HG03196 (cell line): Measurements from ENCODE around the gene TMEM219.
"Not testable (repeated sequence)": the region's sequence is repeated elsewhere in the genome, so short reads cannot be mapped to it uniquely, and the experiment has no call there.

Experiments
- ATAC-seq: cut with Tn5 transposase; IDR thresholded peaks from one replicate; pipeline ENCODE4 v1.9.1; 2021; ENCODE audit not compliant: unreplicated experiment

The TMEM219 gene, protein sequence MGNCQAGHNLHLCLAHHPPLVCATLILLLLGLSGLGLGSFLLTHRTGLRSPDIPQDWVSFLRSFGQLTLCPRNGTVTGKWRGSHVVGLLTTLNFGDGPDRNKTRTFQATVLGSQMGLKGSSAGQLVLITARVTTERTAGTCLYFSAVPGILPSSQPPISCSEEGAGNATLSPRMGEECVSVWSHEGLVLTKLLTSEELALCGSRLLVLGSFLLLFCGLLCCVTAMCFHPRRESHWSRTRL

DNA sequence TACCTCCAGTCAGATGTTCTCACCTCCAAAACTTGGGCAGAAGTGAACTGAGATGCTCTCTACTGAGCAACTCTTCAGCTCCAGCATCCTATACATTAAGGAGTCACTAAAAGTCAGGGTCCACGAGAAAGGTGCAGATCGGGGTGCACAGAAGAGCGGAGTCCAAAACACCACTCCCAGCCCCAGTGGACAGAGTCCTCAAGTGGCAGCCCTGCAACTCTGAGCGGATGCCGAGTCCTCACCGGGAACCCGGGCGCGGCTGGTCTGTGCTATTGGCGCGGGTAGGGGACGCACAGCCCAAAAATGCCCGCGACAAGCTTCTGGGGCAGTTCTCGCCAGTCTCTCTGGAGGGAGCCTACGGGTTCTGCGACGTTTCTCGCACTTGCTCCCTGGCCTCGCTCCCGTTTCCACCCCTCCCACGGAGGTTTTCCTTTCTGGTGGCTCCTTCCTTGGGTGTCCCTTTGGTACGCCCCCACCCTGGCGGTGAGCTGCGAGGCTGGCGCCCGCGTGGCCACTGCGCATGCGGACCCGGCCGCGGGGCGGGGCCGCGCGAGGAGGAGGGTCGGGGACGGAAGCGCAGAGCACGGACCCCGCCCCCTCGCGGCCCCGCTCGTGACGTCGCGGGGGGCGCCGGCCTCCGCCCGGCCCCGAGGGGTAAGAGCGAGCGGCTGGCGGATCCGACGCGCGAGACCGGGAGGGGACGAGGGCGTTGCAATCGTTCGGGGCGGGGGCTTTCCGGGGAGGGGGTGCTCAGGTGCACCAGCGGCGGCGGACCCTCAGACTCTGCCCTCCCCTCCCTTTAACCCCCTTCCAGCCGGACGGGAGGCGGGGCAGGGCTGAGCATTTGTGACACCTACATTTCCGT is at the start of gene TMEM219:
Gene TMEM219, plus strand, starts transcription at position 601 of the 865 bp plus-strand sequence. CDS start 1,065 bp downstream, outside the sequence.
- peak; percentile 89 for ATAC-seq

DNA sequence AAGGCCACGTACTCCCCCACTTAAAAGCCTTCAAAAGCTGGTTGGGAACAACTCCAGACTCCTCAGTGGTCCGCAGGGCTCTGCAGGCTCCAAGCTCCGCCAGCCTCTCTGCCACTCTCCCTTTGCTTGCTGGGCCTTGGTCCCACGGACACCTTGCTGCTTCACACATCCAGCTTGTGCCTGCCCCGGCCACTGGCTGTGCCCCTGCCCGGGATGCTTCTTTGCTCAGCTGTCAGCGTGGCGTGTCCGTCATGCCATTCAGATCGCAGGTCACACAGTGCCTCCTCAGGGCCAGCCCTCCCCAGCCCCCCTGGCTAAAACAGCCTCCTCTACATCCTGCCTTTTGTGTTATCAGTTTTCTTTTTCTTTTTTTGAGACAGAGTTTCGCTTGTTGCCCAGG is 49.8 kb upstream of the TMEM219 start:
- ATAC-seq = no peak

DNA sequence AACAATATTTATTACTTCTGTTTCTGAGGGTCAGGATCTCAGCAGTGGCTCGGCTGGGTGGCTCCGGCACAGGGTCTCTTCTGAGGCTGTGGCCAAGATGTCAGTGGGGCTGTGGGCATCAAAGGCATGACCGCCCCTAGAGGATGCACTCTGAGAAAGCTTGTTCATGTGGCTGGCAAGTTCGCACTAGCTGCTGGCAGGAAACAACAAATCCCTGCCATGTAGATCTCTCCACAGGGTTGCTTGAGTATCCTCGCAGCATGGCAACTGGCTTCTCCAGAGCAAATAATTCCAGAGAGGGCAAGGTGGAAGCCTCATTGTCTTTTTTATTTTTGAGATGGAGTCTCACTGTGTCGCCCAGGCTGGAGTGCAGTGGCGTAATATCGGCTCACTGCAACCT is 48.4 kb upstream of the TMEM219 start:
- ATAC-seq = no peak

DNA sequence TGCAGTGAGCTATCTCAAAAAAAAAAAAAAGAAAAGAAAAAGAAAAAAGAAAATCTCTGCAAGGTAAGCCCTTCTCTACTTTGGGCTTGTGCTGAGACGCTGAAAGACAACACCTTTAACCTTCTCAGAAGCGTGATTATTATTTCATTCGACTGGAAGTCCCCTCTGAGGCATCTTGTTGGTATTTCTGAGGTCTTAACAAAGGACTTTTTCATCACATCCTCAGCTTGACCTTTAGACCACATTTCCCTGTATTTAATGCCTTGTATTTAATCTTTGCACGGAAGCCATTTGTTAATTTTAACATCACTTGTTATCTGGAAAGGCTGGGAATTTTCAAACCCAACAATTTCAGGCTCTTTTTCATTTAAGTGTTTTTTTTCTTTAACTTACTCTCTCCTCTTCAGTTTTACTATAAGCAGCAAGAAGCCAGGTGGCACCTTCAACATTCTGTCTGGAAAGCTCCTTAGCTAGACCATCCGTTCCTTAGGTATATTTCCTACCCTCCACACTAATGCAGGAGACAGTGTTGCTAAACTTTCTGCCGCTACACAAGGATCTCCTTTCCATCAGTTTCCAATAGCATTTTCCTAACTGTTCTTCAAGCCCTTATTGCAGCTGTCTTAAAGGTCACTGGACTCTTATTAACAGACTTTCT is 46.2 kb upstream of the TMEM219 start:
- no peak for ATAC-seq

DNA sequence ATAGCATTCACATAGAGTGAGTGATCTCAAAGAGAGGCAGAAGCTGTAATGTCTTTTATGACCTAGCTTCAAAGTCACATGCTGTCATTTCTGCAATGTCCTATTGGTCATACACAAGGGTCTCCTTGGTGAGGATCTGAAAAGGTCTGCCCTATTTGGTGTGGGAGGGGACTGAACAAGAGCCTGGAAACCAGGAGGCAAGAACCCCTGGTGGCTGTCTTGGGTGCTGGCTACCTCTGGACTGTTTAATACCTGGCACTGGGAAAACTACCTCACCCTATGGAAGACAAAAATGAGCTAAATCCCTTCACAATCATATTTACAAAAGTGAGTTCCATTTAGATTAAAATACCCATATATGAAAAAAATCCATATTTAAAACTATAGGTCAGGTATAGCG is 44.9 kb upstream of the TMEM219 start:
- ATAC-seq = no peak

DNA sequence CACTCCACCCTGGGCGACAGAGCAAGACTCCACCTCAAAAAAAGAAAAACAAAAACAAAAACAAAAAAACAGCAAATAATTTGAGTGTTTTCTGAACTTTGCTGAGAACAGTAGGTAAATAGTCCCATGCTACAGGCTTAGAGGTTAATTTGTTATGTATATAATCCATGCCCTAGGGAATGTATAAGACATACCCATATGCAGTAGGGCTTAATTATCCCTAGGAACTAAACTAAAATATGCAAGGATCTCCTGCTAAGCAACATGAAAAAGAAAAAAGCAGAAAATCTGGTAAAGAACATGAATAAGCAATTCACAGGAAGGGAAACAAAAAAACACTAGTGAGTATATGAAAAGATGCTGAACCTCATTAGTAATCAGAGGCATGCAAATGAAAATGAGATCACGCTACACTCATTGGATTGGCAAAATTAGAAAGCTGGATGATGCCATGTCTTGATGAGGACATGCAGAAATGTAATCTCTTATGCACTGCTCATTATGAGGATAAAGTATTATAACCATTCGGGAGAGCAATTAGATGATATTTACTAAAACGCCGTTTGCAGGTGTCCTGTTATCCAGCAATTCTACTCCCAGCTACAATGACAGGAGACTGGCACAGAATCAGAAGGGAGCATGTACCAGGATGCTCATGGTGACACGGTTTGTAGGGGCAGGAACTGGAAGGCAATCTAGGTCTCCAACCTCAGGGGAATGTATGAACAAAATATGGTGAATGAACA is 41.4 kb upstream of the TMEM219 start:
- ATAC-seq = no peak

DNA sequence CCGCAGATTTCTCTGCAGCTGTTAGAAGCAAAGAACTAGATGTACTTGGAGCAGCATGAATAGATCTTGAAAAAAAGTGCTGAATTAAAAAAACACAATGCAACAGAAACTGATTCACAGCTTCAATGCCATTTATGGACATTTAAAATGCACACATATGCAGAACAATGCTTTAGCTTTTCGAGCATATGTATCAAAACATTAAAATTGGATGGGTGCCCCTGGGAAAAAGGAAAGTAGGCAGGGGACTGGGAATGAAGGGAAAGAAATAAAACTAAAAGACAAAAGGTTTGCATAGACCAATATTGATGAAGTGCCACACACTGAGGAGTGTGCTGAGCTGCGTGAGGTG is 40.9 kb upstream of the TMEM219 start:
- ATAC-seq = no peak

DNA sequence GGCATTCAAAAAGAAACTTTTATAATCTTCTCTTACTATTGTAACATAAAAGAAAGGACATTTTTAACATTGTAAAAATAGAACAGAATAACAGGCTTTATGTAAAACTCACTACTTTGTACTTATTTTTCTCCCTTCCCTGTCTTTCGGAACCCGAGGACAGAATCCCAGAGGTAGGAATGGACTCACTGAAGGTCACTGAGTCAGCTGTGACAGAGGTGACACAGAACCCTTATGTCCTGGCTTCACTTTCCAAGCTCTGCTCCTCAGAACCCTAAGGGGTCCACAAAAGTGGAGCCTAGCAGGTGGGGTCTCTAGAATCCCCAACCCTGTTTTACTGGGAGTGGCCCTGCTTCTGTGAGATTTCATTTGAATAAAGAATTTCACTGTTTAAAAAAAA is 39.6 kb upstream of the TMEM219 start:
- no peak for ATAC-seq

DNA sequence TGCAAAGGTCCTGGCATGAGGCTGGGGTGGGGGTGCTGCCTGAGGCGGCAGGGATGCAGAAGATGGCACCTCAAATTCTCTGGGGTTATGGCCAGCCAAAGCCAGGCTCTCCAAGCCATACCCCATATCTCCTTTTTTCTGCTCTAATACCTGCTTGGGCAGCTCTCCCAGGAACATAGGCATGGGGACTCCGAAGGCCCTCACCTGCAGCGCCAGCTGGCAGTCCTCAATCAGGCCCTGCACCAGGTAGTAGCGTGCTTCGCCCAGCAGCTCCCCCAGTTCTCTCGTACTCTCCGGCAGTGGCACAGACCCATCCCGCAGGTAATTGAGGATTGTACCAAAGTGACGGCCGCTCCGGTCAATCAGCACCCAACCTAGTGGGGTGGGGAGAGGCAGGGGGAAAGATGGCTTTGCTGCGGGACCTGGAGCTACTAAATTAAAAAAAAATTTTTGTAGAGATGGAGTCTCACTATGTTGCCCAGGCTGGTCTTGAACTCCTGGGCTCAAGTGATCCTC is 38.8 kb upstream of the TMEM219 start:
- no peak for ATAC-seq

DNA sequence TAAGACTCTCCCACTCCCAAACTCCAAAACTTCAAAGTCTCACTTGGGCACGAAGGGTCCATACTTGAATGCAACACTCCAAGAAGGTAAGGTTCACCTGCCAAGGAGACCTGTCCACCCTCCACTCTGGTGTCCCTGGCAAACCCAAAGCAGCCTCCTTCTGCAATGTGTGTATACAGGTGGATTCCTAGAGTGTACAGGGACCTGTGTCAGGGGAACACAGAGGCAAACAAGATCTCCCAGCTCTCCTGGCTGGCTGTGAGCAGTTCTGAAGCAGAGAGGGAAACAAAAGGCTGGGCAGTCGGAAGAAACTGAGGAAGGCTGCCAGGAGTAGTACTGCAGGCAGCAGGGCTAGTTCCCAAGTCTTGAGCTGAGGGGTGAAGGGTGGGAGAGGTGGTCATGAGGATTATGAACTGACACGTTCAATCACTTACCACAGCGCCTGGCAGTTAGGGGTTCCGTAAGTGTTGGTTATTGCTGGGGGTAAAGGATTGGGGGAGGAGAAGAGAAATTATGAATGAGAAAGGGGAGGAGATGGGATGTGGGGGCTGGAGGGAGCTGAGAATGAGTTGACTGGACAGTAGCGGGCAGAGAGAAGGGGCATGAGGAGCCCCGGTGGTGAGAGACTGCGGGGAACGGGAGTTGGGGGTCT is 36.6 kb upstream of the TMEM219 start:
- ATAC-seq = no peak

DNA sequence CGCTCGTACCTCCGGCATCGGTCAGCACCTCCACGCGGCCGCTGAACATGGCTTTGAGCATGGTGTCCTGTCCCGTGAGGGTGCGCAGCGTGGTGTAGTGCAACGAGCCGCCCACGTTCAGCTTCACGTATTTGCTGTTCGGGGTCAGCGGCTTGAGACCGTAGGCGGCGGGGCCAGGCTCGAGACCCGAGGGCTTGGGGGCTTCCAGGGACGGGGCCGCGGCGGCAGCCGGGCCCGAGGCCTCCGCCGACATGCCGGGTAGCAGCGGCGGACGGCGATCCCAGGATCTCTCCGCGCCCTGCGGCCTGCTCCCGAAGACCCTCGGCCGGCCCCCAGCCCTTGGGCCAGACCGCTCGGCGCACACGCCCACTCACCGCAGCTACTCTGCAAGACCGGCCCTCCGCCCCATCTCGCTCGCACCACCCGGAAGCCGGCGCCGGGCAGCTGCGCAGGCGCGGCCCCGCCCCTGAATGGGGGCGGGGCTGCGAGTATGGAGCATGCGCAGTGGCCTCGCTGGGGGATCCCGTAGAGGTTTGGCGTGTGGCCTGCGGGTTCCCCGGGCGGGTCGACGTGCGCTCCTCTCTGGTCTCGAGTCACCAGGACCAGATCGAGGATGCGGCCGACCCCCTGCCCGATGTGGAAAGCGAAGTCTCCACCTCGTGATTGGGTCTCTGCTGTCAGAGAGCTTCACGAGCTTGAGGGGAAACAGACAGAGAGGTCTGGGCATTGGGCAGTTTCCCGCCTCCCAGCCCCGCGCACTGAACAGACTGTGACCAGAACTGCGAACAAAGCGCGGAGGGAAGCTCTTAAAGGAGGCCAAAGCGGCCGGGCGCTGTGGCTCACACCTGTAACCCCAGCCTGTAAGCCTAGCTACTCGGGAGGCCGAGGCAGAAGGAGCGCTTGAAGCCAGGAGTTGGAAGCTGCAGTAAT is 35.8 kb upstream of the TMEM219 start, which contains the start of gene KCTD13:
Gene KCTD13, minus strand, starts transcription at position 446 of the 930 bp plus-strand sequence. Its CDS starts 193 bp downstream, at position 253.
- peak; percentile 90 for ATAC-seq

DNA sequence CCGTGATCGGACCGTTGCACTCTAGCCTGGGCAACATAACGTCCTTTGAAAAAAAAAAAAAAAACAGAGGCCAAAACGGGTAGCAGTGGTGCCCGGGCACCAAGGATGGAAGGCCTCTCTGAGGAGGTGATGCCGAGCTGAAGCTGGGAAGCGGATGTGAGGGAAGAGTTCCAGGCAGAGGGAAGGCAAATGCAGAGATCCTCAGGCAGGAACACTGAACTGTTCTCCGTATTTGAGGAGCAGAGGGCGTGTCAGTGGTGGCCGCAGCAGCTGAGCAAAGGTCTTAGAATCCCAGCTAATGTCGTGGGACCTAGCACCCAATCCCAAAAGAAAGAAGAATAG is 35.2 kb upstream of the TMEM219 start:
- no peak for ATAC-seq

DNA sequence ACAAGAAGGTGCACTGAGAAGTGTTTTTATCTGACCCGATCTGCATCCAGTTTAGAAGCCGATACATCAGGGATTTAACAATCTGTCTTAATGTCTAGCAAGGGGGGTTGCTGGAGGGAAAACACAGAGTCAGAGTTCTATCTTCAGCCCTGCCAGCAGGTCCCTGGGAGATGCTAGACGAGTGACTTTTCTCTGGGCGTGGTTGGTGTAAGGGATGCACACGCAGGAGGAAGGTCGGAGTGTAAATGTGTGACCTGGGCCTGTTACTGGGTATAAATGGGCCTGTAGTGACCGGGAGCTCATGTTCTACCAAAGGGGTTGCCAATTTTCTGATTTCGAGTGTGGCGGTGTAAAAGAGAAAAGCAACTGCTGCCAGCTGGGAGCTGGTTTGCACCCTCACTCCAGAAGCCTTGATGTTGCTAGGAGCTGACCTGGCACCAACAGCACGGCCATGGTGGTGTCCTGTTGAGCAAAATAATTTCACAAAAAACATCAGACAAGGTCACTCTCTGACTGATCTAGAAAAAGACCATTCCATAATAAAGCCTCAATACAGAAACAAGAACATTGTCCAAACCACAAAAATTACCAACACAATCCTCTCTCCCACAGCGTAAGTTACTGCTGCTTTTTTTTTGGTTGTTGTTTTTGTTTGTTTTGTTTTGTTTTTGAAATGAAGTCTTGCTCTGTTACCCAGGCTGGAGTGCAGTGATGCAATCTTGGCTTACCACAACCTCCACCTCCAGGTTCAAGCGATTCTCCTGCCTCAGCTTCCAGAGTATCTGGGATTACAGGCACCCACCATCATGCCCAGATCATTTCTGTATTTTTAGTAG is 34.6 kb upstream of the TMEM219 start:
- no peak for ATAC-seq

DNA sequence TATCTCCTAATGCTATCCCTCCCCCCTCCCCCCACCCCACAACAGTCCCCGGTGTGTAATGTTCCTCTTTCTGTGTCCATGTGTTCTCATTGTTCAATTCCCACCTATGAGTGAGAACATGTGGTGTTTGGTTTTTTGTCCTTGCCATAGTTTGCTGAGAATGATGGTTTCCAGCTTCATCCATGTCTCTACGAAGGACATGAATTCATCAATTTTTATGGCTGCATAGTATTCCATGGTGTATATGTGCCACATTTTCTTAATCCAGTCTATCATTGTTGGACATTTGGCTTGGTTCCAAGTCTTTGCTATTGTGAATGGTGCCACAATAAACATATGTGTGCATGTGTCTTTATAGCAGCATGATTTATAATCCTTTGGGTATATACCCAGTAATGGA is 30.1 kb upstream of the TMEM219 start:
- not testable (repeated sequence) for ATAC-seq

DNA sequence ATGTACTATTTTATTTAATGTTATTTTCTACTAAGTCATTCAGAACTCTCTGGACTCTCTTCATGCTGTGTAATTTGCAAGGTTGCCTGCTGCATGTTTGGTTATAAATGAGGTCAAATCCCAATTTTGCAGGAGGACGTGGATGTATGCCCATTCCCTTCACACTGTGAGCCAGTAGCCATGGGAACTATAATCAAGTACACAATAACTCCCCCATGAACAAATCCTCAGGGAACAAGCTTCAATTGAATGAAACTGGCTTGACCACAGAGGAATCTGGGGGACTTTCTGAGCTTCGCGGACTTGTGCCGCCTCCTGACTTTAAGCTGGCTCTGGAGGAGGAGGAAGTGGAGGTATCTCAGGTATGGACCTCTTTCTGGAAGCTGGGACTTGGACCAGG is 21.2 kb upstream of the TMEM219 start:
- ATAC-seq = no peak

DNA sequence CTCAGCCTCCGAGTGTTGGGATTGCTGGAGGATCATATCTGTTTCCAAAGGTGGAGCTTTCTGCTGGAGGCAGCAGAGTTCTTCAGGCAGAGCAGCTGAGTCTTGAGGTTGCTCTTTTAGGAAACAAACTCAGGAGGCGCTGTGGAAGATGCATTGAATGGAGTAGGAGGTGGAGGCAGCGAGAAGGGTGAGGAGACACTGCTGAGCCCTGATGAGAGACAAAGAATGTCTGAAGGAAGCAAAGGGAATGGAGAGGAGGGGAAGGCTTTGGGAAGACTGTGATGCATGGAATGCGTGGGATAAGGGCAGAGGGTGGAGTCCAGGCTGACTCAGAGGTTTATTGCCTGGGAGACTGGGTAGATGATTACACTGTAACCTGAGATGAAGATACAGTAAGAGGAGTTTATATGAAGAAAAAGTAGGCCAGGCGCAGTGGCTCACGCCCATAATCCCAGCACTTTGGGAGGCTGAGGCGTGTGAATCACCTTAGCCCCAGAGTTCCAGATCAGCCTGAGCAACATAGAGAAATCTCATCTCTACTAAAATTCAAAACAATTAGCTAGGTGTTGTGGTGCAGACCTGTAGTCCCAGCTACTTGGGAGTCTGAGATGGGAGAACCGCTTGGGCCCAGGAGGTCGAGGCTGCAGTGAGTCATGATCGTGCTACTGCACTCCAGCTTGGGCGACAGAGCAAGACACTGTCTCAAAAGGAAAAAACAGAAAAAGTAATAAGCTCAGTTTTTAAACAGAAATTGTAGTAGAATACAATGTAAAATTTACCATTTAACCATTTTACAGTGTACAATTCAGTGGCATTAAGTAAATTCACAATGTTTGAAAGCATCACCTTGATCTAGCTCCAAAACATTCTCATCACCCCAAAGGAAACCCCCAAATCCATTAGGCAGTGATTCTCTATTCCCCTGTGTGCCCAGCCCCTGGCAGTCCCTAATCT is 17.8 kb upstream of the TMEM219 start:
- no peak for ATAC-seq

DNA sequence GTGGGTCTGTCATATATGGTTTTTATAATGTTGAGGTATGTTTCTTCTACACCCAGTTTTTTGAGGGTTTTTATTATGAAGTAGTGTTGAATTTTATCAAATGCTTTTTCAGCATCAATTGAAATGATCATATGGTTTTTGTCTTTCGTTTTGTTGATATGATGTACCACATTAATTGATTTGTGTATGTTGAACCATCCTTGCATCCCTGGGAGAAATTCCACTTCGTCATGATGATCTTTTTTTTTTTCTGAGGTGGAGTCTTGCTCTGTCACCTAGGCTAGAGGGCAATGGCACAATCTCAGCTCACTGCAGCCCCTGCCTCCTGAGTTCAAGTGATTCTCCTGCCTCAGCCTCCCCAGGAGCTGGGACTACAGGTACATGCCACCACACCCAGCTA is 14.0 kb upstream of the TMEM219 start:
- no peak for ATAC-seq
